Gastroesophageal sphincter (tissue), 4 donors: Measurements from ENCODE around the gene CIB2. TPM values are rescaled to one million over a fixed set of nuclear protein-coding genes. Genes with fewer than 3 reads are reported as not detected.

ENCODE experiments used
- ATAC-seq: fragments of 150-250 bp; one replicate; pipeline ENCODE4 v1.9.1; 2016; ENCODE audit warnings: mild to moderate bottlenecking, moderate library complexity
- H3K27ac ChIP-seq, 4 donors: fragments of 200-600 bp; sonication (generic) in 3 of 4; 1 replicate in 3 of 4; 2 replicates in 1 of 4; pipeline ENCODE4 v1.5.1; 2016 to 2019
- H3K27me3 ChIP-seq: fragments of 200-600 bp; sonication (generic); one replicate; pipeline ENCODE4 v1.5.1; 2019
- H3K36me3 ChIP-seq, 2 donors: fragments of 200-600 bp; sonication (generic); one replicate each; pipeline ENCODE4 v1.5.1; 2019; ENCODE audit warnings: control low read depth in 1 of 2
- H3K4me1 ChIP-seq, 3 donors: fragments of 200-600 bp; sonication (generic); 1 replicate in 2 of 3; 2 replicates in 1 of 3; pipeline ENCODE4 v1.5.1; 2016 to 2019; ENCODE audit warnings: control low read depth in 2 of 3
- H3K4me3 ChIP-seq, 2 donors: fragments of 200-600 bp; sonication (generic); one replicate each; pipeline ENCODE4 v1.5.1; 2019; ENCODE audit warnings: mild to moderate bottlenecking in 1 of 2, moderate library complexity in 1 of 2
- H3K9me3 ChIP-seq, 3 donors: fragments of 200-600 bp; sonication (generic); one replicate each; pipeline ENCODE4 v1.5.1; 2017 to 2019; ENCODE audit warnings: control low read depth in 2 of 3
- EP300 ChIP-seq: sonication (generic); formaldehyde crosslinking; IDR thresholded peaks from one replicate; pipeline ENCODE4 v1.6.1; 2017; ENCODE audit warnings: antibody characterized with exemption, mild to moderate bottlenecking
- POLR2A ChIP-seq, 2 donors: fragments of 450-650 bp; IDR thresholded peaks; one replicate each; pipeline ENCODE4 v1.6.1; 2017; ENCODE audit warnings: antibody characterized with exemption in 2 of 2, mild to moderate bottlenecking in 2 of 2, moderate library complexity in 1 of 2
- POLR2AphosphoS5 ChIP-seq: sonication (generic); formaldehyde crosslinking; IDR thresholded peaks from one replicate; pipeline ENCODE4 v1.6.1; 2017; ENCODE audit warnings: antibody characterized with exemption
- WGBS, 2 donors: methylation state at CpG; one replicate each; pipeline ENCODE4 v1.1.5; 2018; ENCODE audit warnings: low coverage in 1 of 2; 5-methylcytosine and 5-hydroxymethylcytosine counted together
- total RNA-seq, 4 donors: library from RNA; depleted of rRNA; stranded (reverse); fragments of >200 nt; gene quantifications; one replicate each; pipeline ENCODE4 v1.1.0, GENCODE V29; 2016
- TF ChIP-seq, protein P1 (sequence below), 4 experiments: fragments of 200-600 bp in 2 of 4; fragments of 450-650 bp in 2 of 4; sonication (generic) in 1 of 4; IDR thresholded peaks; one replicate each; pipeline ENCODE4 v1.5.1; 2017 to 2019; ENCODE audit warnings: antibody characterized with exemption in 4 of 4, mild to moderate bottlenecking in 2 of 4, moderate library complexity in 2 of 4

CIB2 gene
- total RNA-seq, 4 donors from 2014 or later, result 3.0 to 17.4 (median 8.8) TPM

DNA sequence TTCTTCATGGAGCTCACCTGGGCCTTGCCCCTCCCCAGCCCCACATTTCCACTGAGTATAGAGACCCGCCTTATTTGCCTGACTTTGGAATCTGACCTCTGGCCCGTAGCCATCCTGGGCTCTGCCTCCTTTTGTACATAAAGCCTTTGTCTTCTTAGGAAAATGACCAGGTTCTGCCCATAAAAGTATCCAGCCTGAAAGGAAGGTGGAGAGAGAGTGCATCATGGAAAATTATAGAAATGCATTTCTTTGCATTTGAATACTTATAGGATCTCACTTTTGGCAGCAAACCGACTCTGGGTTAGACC is 42.5 kb downstream of the CIB2 start:
- no peak for ATAC-seq
- 88 to 100% methylated on average over 1 to 3 of the region's 3 CpGs for WGBS, 2 donors
- no peak overlapping the region for H3K4me3 ChIP-seq
- no peaks in the 10 kb centered on the region for H3K9me3 ChIP-seq
- H3K36me3 ChIP-seq, result no peaks in the 10 kb centered on the region
- H3K4me1 ChIP-seq, result peaks cover 0 to 22% (median 4%) of the 10 kb centered on the region in 3 donors
- no peak for TF ChIP-seq EP300
- no peak for TF ChIP-seq POLR2AphosphoS5
- no peak for TF ChIP-seq POLR2A (IDR thresholded peaks at IDR 0.05)
- TF ChIP-seq, protein P1, sequence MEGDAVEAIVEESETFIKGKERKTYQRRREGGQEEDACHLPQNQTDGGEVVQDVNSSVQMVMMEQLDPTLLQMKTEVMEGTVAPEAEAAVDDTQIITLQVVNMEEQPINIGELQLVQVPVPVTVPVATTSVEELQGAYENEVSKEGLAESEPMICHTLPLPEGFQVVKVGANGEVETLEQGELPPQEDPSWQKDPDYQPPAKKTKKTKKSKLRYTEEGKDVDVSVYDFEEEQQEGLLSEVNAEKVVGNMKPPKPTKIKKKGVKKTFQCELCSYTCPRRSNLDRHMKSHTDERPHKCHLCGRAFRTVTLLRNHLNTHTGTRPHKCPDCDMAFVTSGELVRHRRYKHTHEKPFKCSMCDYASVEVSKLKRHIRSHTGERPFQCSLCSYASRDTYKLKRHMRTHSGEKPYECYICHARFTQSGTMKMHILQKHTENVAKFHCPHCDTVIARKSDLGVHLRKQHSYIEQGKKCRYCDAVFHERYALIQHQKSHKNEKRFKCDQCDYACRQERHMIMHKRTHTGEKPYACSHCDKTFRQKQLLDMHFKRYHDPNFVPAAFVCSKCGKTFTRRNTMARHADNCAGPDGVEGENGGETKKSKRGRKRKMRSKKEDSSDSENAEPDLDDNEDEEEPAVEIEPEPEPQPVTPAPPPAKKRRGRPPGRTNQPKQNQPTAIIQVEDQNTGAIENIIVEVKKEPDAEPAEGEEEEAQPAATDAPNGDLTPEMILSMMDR (IDR thresholded peaks at IDR 0.05), result no peak
- H3K27me3 ChIP-seq, result no peaks in the 10 kb centered on the region
- no peak overlapping the region for H3K27ac ChIP-seq

DNA sequence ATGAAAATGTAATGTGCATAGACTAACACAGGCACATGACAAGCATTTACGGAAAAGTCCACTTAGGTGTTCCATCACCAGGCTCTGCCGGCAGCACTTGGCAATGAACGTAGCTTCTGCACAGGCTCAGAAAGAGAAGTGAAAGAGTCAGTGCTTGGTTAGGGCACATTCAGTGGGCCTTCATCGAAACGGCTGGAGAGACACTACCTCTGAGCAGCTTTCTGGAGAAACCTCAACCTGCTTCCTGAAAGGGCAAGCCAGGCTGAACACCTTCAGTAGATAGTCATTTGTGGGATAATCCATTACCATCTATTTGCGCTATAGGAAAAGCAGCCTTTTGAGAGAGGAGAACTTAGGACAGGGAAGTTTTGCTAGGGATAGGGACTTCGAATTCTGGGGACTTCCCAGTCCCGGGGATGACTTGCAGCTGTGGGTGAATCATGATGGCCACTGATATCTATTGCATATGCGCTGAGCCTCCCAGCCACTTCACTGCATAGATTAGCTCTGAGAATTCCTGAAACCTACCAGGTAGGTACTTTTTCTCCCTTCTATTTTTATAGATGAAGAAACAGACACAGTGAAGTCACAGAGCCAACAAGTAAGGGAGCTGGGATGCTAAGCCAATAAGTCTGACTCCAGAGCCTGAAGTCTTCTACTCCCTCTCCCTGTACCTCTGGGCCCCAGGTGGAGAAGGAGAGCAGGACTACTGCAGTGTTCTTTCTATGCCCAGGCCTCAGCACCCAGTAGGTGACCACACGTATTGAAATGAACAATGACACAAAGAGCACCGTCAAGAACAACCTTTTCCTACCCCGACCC is 43.1 kb downstream of the CIB2 start:
- H3K4me1 ChIP-seq, result peaks cover 0 to 16% (median 4%) of the 10 kb centered on the region in 3 donors

DNA sequence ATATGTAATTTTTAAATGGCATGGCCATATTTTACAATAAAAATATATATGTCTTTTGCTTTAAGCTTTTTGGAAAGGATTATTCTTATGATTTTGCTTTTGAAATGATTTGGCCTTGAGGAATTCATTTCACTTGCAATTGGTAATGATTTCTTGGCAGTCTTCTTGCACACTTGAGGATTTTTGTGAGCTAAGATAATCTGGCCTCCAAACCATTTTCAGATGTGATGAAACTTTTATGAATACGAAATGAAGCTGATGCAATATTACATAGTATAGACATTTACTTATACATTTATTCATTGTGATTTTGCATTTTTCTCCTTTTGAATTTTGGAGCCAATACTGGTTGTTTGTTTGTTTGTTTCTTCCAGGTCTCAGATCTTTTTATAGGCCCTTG is 45.3 kb downstream of the CIB2 start:
- Histone ChIP-seq H3K27ac (no peak overlapping the region), H3K4me1 (no peaks in the 10 kb centered on the region), H3K36me3 (no peaks in the 10 kb centered on the region), H3K4me3 (no peak overlapping the region), H3K9me3 (no peaks in the 10 kb centered on the region), H3K27me3 (no peaks in the 10 kb centered on the region)
- TF ChIP-seq POLR2A (IDR thresholded peaks at IDR 0.05) (no peak), EP300 (no peak)
- no peak for ATAC-seq
- 64 to 81% methylated on average over 1 of the region's 1 CpG for WGBS, 2 donors

More for the DNA sequence above, 43.1 kb downstream of the CIB2 start:
- TF ChIP-seq POLR2A (IDR thresholded peaks at IDR 0.05), result no peak
- TF ChIP-seq EP300, result no peak
- TF ChIP-seq POLR2AphosphoS5, result no peak
- TF ChIP-seq, protein P1 (IDR thresholded peaks at IDR 0.05), result no peak
- no peaks in the 10 kb centered on the region for H3K36me3 ChIP-seq
- ATAC-seq, result no peak
- H3K4me3 ChIP-seq, result no peak overlapping the region
- 70 to 84% methylated on average over 2 to 10 of the region's 12 CpGs for WGBS, 2 donors
- H3K27ac ChIP-seq, result no peak overlapping the region
- H3K27me3 ChIP-seq, result no peaks in the 10 kb centered on the region
- H3K9me3 ChIP-seq, result no peaks in the 10 kb centered on the region

DNA sequence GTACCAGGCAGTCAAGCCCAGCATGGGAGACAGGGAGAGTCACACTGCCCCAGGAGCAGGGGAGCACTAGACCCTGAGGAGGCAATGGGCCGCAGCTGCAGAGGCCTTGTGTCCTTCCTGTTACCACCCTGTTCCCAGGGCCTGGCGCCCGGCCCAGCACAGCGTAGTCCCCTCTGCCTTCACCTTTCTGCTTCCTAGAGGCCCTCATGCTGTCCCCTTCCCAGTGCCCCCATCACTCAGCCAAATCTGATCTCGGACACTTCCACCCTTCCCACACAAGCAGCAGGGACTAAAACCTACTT is 46.8 kb downstream of the CIB2 start:
- Histone ChIP-seq H3K4me1 (no peaks in the 10 kb centered on the region), H3K4me3 (no peak overlapping the region), H3K36me3 (no peaks in the 10 kb centered on the region), H3K27ac (no peak overlapping the region), H3K27me3 (no peaks in the 10 kb centered on the region), H3K9me3 (no peaks in the 10 kb centered on the region)
- 94% methylated on average over 2 of the region's 5 CpGs; no CpG with 5 or more reads in 1 of the 2 donors for WGBS, 2 donors
- no peak for ATAC-seq
- no peak for TF ChIP-seq POLR2A (IDR thresholded peaks at IDR 0.05)
- TF ChIP-seq EP300, result no peak
- no peak for TF ChIP-seq POLR2AphosphoS5
- TF ChIP-seq, protein P1 (IDR thresholded peaks at IDR 0.05), result no peak

DNA sequence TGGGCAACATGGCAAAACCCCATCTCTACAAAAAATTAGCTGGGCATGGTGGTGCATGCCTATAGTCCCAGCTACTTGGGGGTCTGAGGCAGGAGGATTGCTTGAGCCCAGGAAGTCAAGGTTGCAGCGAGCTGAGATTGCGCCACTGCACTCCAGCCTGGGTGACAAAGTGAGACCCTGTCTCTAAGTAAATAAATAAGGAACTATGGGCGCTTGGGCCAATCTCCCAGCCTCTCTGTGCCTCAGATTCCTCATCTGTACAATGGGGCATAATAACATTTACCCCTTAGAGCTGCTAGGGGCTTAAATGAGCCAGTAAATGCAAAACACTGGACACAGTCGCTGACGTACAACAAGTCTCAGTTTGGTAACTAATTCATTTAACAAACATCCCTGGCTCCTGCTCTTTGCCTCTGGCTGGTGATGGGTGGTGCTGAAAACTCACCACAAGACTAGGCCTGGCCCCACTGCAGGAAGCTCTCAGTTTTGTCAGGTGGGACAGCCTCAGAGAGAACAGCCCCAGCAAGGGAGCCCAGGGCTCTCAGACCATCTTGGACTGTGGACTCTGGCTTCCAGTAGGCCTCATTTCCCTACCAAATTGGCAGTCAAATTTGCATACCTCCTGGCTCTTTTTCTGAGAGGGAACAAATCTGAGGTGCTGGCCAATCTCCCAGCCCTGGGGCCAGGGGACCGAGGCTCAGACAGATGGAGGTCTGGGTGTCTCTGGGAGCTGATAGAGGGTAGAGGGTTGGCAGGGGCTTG is 47.4 kb downstream of the CIB2 start:
- no peaks in the 10 kb centered on the region for H3K27me3 ChIP-seq
- no peaks in the 10 kb centered on the region for H3K36me3 ChIP-seq
- H3K4me3 ChIP-seq, result no peak overlapping the region
- H3K9me3 ChIP-seq, result no peaks in the 10 kb centered on the region
- 80 to 100% methylated on average over 1 to 3 of the region's 6 CpGs for WGBS, 2 donors
- H3K4me1 ChIP-seq, result no peaks in the 10 kb centered on the region
- TF ChIP-seq POLR2AphosphoS5, result no peak
- ATAC-seq, result no peak
- no peak overlapping the region for H3K27ac ChIP-seq

DNA sequence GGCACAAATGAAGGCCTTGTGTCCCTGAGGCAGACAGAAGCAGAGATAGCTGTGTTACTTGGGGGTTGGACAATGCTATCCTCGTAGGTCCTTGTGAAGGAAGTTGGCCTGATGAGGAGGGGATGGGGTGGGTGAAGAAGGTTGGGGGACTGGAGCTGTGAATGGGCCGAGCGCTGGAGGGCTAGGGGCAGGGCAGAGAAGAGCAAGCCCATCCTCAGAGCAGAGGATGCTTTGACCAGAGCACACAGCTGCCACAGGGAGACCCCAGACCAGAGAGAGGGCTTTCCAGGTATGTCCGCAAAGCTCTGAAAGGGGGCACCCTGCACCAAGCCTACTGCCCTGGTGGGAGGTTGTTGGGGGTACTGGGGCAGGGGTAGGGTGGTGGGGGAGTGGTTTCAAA is 48.1 kb downstream of the CIB2 start:
- WGBS, 2 donors, result 100% methylated on average over 1 of the region's 4 CpGs; no CpG with 5 or more reads in 1 of the 2 donors
- peaks cover 0 to 2% (median 0%) of the 10 kb centered on the region in 3 donors for H3K4me1 ChIP-seq

More for the DNA sequence above, 48.1 kb downstream of the CIB2 start:
- Histone ChIP-seq H3K36me3 (no peaks in the 10 kb centered on the region), H3K27ac (no peak overlapping the region), H3K27me3 (no peaks in the 10 kb centered on the region), H3K9me3 (no peaks in the 10 kb centered on the region), H3K4me3 (no peak overlapping the region)
- no peak for ATAC-seq
- TF ChIP-seq POLR2A (IDR thresholded peaks at IDR 0.05) (no peak), EP300 (no peak), POLR2AphosphoS5 (no peak)
- TF ChIP-seq, protein P1 (IDR thresholded peaks at IDR 0.05), result no peak
